NOMO-1 treated with dmso at 0.1 percent for 144 hours (cell line): ENCODE results near the gene KIF19.

Source experiments
- DNase-seq: peaks from one replicate; lab custom pipeline; 2025; ENCODE audit not compliant: unreplicated experiment; lab: John Stamatoyannopoulos, UW

The KIF19 gene

GRCh38 chr17:74339537-74340195 is 13.6 kb downstream of the KIF19 start:
- DNase-seq: no peak

- no peak for DNase-seq
Measured at GRCh38 chr17:74340470-74341023, 14.5 kb downstream of the KIF19 start.

- DNase-seq: no peak
Measured at GRCh38 chr17:74342224-74342623, 16.2 kb downstream of the KIF19 start.

- DNase-seq: no peak
Measured at GRCh38 chr17:74343121-74343520, 17.1 kb downstream of the KIF19 start.

- DNase-seq: no peak
Measured at GRCh38 chr17:74343526-74344284, 17.7 kb downstream of the KIF19 start.

GRCh38 chr17:74344658-74345057 is 18.6 kb downstream of the KIF19 start:
- no peak for DNase-seq

GRCh38 chr17:74345433-74346241 is 19.6 kb downstream of the KIF19 start:
- DNase-seq: no peak

GRCh38 chr17:74347646-74348045 is 21.6 kb downstream of the KIF19 start:
- DNase-seq: no peak

GRCh38 chr17:74349120-74349519 is 23.1 kb downstream of the KIF19 start:
- DNase-seq: no peak

- no peak for DNase-seq
Measured at GRCh38 chr17:74350486-74350885, 24.5 kb downstream of the KIF19 start.

- DNase-seq: no peak
Measured at GRCh38 chr17:74351552-74352210, 25.7 kb downstream of the KIF19 start.

- no peak for DNase-seq
Measured at GRCh38 chr17:74353446-74354060, 27.5 kb downstream of the KIF19 start.

GRCh38 chr17:74354123-74354522 is 28.1 kb downstream of the KIF19 start:
- DNase-seq: peak; percentile 42

- no peak for DNase-seq
Measured at GRCh38 chr17:74354561-74354960, 28.5 kb downstream of the KIF19 start.

- DNase-seq: no peak
Measured at GRCh38 chr17:74355065-74355464, 29.0 kb downstream of the KIF19 start.

GRCh38 chr17:74356646-74357465 is 30.8 kb downstream of the KIF19 start:
- peak; percentile 49 for DNase-seq

- no peak for DNase-seq
Measured at GRCh38 chr17:74357466-74357809, 31.4 kb downstream of the KIF19 start.

GRCh38 chr17:74358697-74359096 is 32.7 kb downstream of the KIF19 start:
- DNase-seq: no peak

GRCh38 chr17:74359916-74360315 is 33.9 kb downstream of the KIF19 start:
- DNase-seq: no peak

- no peak for DNase-seq
Measured at GRCh38 chr17:74360899-74361229, 34.8 kb downstream of the KIF19 start.
